Tibial nerve (tissue), 4 donors: ENCODE measurements around the gene NLRP14.

Experiments used
- EP300 ChIP-seq, 2 donors: sonication (generic); formaldehyde crosslinking; IDR thresholded peaks; one replicate each; pipeline ENCODE4 v1.6.1; 2017; ENCODE audit warnings: antibody characterized with exemption in 2 of 2, mild to moderate bottlenecking in 1 of 2
- TF ChIP-seq, protein P1 (sequence below), 5 experiments: fragments of 200-600 bp in 3 of 5; fragments of 450-650 bp in 2 of 5; sonication (generic) in 3 of 5; IDR thresholded peaks; one replicate each; pipeline ENCODE4 v1.5.1; 2016 to 2019; ENCODE audit warnings: antibody characterized with exemption in 5 of 5, mild to moderate bottlenecking in 3 of 5, moderate library complexity in 2 of 5

- TF ChIP-seq, protein P1, sequence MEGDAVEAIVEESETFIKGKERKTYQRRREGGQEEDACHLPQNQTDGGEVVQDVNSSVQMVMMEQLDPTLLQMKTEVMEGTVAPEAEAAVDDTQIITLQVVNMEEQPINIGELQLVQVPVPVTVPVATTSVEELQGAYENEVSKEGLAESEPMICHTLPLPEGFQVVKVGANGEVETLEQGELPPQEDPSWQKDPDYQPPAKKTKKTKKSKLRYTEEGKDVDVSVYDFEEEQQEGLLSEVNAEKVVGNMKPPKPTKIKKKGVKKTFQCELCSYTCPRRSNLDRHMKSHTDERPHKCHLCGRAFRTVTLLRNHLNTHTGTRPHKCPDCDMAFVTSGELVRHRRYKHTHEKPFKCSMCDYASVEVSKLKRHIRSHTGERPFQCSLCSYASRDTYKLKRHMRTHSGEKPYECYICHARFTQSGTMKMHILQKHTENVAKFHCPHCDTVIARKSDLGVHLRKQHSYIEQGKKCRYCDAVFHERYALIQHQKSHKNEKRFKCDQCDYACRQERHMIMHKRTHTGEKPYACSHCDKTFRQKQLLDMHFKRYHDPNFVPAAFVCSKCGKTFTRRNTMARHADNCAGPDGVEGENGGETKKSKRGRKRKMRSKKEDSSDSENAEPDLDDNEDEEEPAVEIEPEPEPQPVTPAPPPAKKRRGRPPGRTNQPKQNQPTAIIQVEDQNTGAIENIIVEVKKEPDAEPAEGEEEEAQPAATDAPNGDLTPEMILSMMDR (IDR thresholded peaks at IDR 0.05): no peak
- no peak for TF ChIP-seq EP300 (IDR thresholded peaks at IDR 0.05)
These were observed 56.8 kb downstream of the NLRP14 start for GRCh38 chr11:7077101-7077500.
